Smooth muscle cell (in vitro differentiated cells): Measurements from ENCODE around the gene ATP6AP1. TPM values are rescaled to one million over a fixed set of nuclear protein-coding genes. Genes with fewer than 3 reads are reported as not detected.

Experiments used
- DNase-seq: peaks from one replicate; lab custom pipeline; 2025; ENCODE audit not compliant: unreplicated experiment; lab: John Stamatoyannopoulos, UW
- H2AFZ ChIP-seq: fragments of 200-600 bp; sonication (generic); 2 replicates; pipeline ENCODE4 v1.6.0; 2016; ENCODE audit warnings: antibody characterized with exemption, low read depth, mild to moderate bottlenecking
- H3F3A ChIP-seq: fragments of 200-600 bp; sonication (generic); 2 replicates; pipeline ENCODE4 v1.6.0; 2017; ENCODE audit warnings: antibody characterized with exemption, low read depth
- H3K27ac ChIP-seq: fragments of 200-600 bp; sonication (generic); 2 replicates; pipeline ENCODE4 v1.5.1; 2016; ENCODE audit warnings: low read depth, mild to moderate bottlenecking
- H3K27me3 ChIP-seq: fragments of 200-600 bp; sonication (generic); 2 replicates; pipeline ENCODE4 v1.6.1; 2016; ENCODE audit warnings: low read depth, mild to moderate bottlenecking
- H3K36me3 ChIP-seq: fragments of 200-600 bp; sonication (generic); 2 replicates; pipeline ENCODE4 v1.5.1; 2016; ENCODE audit warnings: low read depth
- H3K4me1 ChIP-seq: fragments of 200-600 bp; sonication (generic); 2 replicates; pipeline ENCODE4 v1.5.1; 2016; ENCODE audit warnings: low read depth
- H3K4me2 ChIP-seq: fragments of 200-600 bp; sonication (generic); 2 replicates; pipeline ENCODE4 v1.6.0; 2016; ENCODE audit warnings: mild to moderate bottlenecking
- H3K4me3 ChIP-seq: fragments of 200-600 bp; sonication (generic); 2 replicates; pipeline ENCODE4 v1.5.1; 2016; ENCODE audit warnings: mild to moderate bottlenecking
- H3K79me2 ChIP-seq: fragments of 200-600 bp; sonication (generic); 2 replicates; pipeline ENCODE4 v1.6.0; 2016; ENCODE audit warnings: low read depth, mild to moderate bottlenecking
- H3K9ac ChIP-seq: fragments of 200-600 bp; sonication (generic); 2 replicates; pipeline ENCODE4 v1.6.0; 2016; ENCODE audit warnings: low read depth
- H3K9me3 ChIP-seq: fragments of 200-600 bp; sonication (generic); replicated peaks from 2 replicates; pipeline ENCODE4 v1.5.1; 2016; ENCODE audit warnings: low read depth
- H4K20me1 ChIP-seq: fragments of 200-600 bp; sonication (generic); 2 replicates; pipeline ENCODE4 v1.6.0; 2016; ENCODE audit warnings: low read depth
- WGBS: methylation state at CpG from one replicate; pipeline ENCODE4 v1.1.7; 2016; ENCODE audit warnings: low lambda C conversion rate; 5-methylcytosine and 5-hydroxymethylcytosine counted together
- polyA plus RNA-seq: library from polyadenylated mRNA; unstranded; fragments of >200 nt; fragmentation: Nextera tagmentation; extraction: Ambion mirVana; gene quantifications from 2 replicates; pipeline ENCODE4 v1.2.1, GENCODE V29; 2016
- total RNA-seq: library from RNA; depleted of rRNA; stranded (reverse); fragments of >200 nt; gene quantifications from 2 replicates; pipeline ENCODE4 v1.2.3, GENCODE V29; 2014
- TF ChIP-seq, protein P1 (sequence below): fragments of 200-600 bp; sonication (generic); IDR thresholded peaks from 2 replicates; pipeline ENCODE4 v1.5.1; 2017; ENCODE audit warnings: borderline replicate concordance, mild to moderate bottlenecking, antibody characterized with exemption; ENCODE audit not compliant: insufficient read depth, poor library complexity, severe bottlenecking

The ATP6AP1 gene
- total and polyA plus RNA-seq, 2 experiments from 2014 or later: 104 to 193 TPM

DNA sequence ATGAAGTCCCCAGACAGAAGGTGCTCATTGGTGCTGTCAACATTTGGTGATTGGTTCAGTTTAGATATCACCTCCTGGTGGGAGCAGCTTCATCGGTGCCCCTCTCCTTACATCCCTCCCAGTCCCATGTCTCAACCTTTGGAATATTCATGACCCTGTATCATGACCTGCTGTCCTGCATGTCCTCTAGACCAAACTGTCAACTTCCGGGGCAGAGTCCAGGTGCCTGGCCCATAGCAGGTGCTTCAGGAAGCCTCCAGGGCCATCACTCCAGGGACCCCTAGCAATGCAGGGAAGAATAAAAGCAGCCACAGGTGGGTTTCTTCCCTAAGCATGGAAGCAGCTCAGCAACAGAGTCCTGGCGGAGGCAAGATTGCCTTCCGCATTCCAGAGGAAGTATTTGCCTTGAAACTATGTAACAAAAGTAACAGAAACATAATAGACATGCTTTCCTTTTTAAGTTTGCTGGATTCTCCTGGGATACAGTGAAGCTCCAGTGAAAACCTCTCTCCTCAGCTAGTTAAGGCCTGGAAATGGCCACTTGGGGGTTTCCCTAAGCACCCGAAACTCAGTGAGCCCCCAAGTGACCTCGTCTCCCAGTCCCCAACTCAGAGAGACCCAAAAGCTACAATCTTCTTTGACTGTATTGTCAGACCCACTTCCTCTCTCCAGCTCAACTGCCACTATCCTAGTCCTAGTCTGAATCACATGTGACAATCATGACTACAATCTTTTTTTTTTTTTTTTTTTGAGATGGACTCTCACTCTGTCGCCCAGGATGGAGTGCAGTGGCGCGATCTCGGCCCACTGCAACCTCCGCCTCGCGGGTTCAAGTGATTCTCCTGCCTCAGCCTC lies 1.3 kb upstream of the ATP6AP1 start:
- no peaks in the 10 kb centered on the region for H3K4me1 ChIP-seq
- TF ChIP-seq, protein P1, sequence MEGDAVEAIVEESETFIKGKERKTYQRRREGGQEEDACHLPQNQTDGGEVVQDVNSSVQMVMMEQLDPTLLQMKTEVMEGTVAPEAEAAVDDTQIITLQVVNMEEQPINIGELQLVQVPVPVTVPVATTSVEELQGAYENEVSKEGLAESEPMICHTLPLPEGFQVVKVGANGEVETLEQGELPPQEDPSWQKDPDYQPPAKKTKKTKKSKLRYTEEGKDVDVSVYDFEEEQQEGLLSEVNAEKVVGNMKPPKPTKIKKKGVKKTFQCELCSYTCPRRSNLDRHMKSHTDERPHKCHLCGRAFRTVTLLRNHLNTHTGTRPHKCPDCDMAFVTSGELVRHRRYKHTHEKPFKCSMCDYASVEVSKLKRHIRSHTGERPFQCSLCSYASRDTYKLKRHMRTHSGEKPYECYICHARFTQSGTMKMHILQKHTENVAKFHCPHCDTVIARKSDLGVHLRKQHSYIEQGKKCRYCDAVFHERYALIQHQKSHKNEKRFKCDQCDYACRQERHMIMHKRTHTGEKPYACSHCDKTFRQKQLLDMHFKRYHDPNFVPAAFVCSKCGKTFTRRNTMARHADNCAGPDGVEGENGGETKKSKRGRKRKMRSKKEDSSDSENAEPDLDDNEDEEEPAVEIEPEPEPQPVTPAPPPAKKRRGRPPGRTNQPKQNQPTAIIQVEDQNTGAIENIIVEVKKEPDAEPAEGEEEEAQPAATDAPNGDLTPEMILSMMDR: no peak
- H3K9ac ChIP-seq: no peak overlapping the region
- H3K4me2 ChIP-seq: no peak overlapping the region
- H3K4me3 ChIP-seq: no peak overlapping the region
- no peaks in the 10 kb centered on the region for H3K9me3 ChIP-seq
- no peaks in the 10 kb centered on the region for H3K27me3 ChIP-seq
- no peak overlapping the region for H2AFZ ChIP-seq
- H3F3A ChIP-seq: no peaks in the 10 kb centered on the region
- H3K36me3 ChIP-seq: no peaks in the 10 kb centered on the region
- H3K27ac ChIP-seq: no peak overlapping the region
- no peaks in the 10 kb centered on the region for H4K20me1 ChIP-seq
- DNase-seq: no peak
- 92% methylated on average over 13 of the region's 13 CpGs for WGBS
- peaks cover 15% of the 10 kb centered on the region for H3K79me2 ChIP-seq

DNA sequence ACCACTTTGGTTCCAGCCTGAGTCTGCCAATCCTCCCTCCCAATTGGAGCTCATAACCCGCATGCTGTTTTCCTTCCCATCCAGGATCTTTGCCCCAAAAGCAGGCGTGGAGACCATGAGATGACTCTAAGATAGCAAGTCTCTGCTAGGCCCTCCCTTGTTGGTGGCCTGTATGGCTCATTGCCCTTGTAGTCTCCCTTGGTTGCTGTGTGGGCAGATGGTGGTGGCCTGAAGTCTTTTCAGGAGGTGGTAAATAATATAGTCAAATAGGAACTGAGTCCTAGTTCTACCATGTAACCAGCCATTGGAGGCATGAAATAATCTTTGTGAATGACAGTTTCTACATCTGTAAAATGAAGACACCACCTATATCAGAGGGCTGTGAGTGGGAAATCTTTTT lies 1.2 kb downstream of the ATP6AP1 start:
- Histone ChIP-seq H2AFZ (no peak overlapping the region), H3K4me2 (peak overlapping the region; percentile 86), H3K36me3 (no peaks in the 10 kb centered on the region), H4K20me1 (no peaks in the 10 kb centered on the region), H3K4me3 (peak overlapping the region; percentile 66), H3K79me2 (peaks cover 15% of the 10 kb centered on the region), H3K9me3 (no peaks in the 10 kb centered on the region), H3F3A (no peaks in the 10 kb centered on the region), H3K4me1 (no peaks in the 10 kb centered on the region), H3K27me3 (no peaks in the 10 kb centered on the region), H3K9ac (no peak overlapping the region), H3K27ac (no peak overlapping the region)
- 81% methylated on average over 2 of the region's 2 CpGs for WGBS
- TF ChIP-seq, protein P1: no peak
- no peak for DNase-seq

DNA sequence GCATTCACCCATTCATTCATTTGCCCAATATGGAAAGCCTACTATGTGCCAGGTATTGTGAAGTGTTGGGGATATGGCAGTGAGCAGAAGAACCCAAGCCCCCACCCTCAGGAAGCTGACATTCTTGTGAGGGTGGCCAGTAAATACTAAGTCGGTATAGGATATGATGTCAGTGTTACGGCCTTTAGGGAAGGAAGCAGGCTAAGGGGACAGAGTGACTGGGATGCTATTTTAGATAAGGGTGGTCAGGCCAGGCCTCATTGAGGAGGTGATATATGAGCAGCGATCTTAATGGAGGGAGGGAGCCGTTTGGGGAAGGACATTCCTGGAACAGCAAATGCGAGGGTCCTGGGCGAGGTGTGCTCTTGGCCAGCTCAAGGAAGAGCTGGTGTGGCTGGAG lies 2.0 kb downstream of the ATP6AP1 start:
- H3K9ac ChIP-seq: no peak overlapping the region
- no peak for DNase-seq
- no peaks in the 10 kb centered on the region for H3K36me3 ChIP-seq
- WGBS: 68% methylated on average over 6 of the region's 6 CpGs
- H3K79me2 ChIP-seq: peaks cover 15% of the 10 kb centered on the region
- H3K4me3 ChIP-seq: no peak overlapping the region
- H3K27me3 ChIP-seq: no peaks in the 10 kb centered on the region
- no peak overlapping the region for H2AFZ ChIP-seq
- no peaks in the 10 kb centered on the region for H3F3A ChIP-seq
- H3K27ac ChIP-seq: no peak overlapping the region
- H4K20me1 ChIP-seq: no peaks in the 10 kb centered on the region
- no peaks in the 10 kb centered on the region for H3K4me1 ChIP-seq
- no peaks in the 10 kb centered on the region for H3K9me3 ChIP-seq
- TF ChIP-seq, protein P1: no peak
- no peak overlapping the region for H3K4me2 ChIP-seq

DNA sequence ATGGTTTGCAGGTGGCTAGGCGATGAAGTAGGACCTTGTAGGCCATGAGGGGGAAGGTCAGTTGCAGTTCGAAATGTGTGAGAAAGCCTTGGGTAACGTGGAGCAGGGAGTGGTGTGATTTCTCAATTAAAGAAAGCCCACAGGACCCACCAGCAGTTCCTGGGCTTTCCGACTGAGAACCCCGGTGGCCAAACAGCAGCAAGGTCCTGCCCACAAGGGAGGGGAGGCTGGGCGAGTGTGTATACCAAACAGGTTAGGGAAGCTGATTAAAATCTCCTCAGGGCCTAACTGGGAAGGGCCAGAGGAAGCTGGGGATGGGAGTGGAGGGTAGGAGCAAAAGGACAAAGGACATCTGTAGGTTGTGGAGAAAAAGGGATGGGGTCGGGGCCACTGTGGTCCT lies 2.4 kb downstream of the ATP6AP1 start:
- DNase-seq: no peak
- H3K4me1 ChIP-seq: no peaks in the 10 kb centered on the region
- H3F3A ChIP-seq: no peaks in the 10 kb centered on the region
- H3K9ac ChIP-seq: no peak overlapping the region
- H3K4me2 ChIP-seq: no peak overlapping the region
- TF ChIP-seq, protein P1: no peak
- H4K20me1 ChIP-seq: no peaks in the 10 kb centered on the region
- peaks cover 15% of the 10 kb centered on the region for H3K79me2 ChIP-seq
- H3K27me3 ChIP-seq: no peaks in the 10 kb centered on the region
- H3K27ac ChIP-seq: no peak overlapping the region
- no peak overlapping the region for H2AFZ ChIP-seq
- no peaks in the 10 kb centered on the region for H3K9me3 ChIP-seq
- no peaks in the 10 kb centered on the region for H3K36me3 ChIP-seq
- H3K4me3 ChIP-seq: no peak overlapping the region
- WGBS: 78% methylated on average over 7 of the region's 7 CpGs
